Stimulated activated naive CD8-positive, alpha-beta T cell treated with anti-CD3 and anti-CD28 coated beads, Interleukin-15, Interleukin-2, amounts not matched to agents 100 U/mL and 50 U/mL, for 24 hours (primary cell): Measurements from ENCODE around the gene KCND1.

ENCODE experiments used
- ATAC-seq: fragments of 150-1000 bp; cut with Tn5 transposase; one replicate; pipeline ENCODE4 v1.10.0; 2021
- DNase-seq: peaks from one replicate; pipeline ENCODE4 v3.0.0; 2021

The KCND1 gene

GRCh38 chrX:48974574-48974973 is 2.9 kb upstream of the KCND1 start:
- ATAC-seq (no peak), DNase-seq (no peak)

- ATAC-seq, result no peak
Measured at GRCh38 chrX:48974033-48974432, 2.4 kb upstream of the KCND1 start.

GRCh38 chrX:48972220-48973164 is 848 bp upstream of the KCND1 start:
- peak; percentile 16 for DNase-seq
- ATAC-seq, result peak; percentile 64

More at GRCh38 chrX:48974033-48974432, 2.4 kb upstream of the KCND1 start:
- no peak for DNase-seq

- DNase-seq (no peak), ATAC-seq (no peak)
Measured at GRCh38 chrX:48969471-48969870, 2.2 kb downstream of the KCND1 start.

GRCh38 chrX:48968377-48968776 is 3.3 kb downstream of the KCND1 start:
- DNase-seq (no peak), ATAC-seq (no peak)

GRCh38 chrX:48966796-48967579 is 4.7 kb downstream of the KCND1 start:
- ATAC-seq (no peak), DNase-seq (no peak)

- ATAC-seq (no peak), DNase-seq (no peak)
Measured at GRCh38 chrX:48965959-48966358, 5.7 kb downstream of the KCND1 start.

- DNase-seq, result no peak
- ATAC-seq, result no peak
Measured at GRCh38 chrX:48961585-48962091, 10.0 kb downstream of the KCND1 start.

GRCh38 chrX:48960291-48960690 is 11.4 kb downstream of the KCND1 start:
- ATAC-seq (no peak), DNase-seq (no peak)

- no peak for DNase-seq
- no peak for ATAC-seq
Measured at GRCh38 chrX:48958635-48959094, 13.0 kb downstream of the KCND1 start.

GRCh38 chrX:48957827-48958634 is 13.6 kb downstream of the KCND1 start:
- DNase-seq, result peak; percentile 89
- ATAC-seq, result peak; percentile 89

GRCh38 chrX:48957477-48957826 is 14.2 kb downstream of the KCND1 start, which contains the start of gene OTUD5:
Gene OTUD5 (minus strand): TSS chrX:48957607. CDS start chrX:48957570, 37 bp downstream.
- DNase-seq, result peak; percentile 79
- ATAC-seq, result peak; percentile 74

GRCh38 chrX:48956728-48957414 is 14.8 kb downstream of the KCND1 start:
- ATAC-seq, result no peak
- DNase-seq, result peak; percentile 62

- no peak for DNase-seq
Measured at GRCh38 chrX:48948589-48948988, 23.1 kb downstream of the KCND1 start.

GRCh38 chrX:48945517-48946348 is 25.9 kb downstream of the KCND1 start:
- no peak for ATAC-seq
- peak; percentile 50 for DNase-seq

More at GRCh38 chrX:48948589-48948988, 23.1 kb downstream of the KCND1 start:
- no peak for ATAC-seq

GRCh38 chrX:48942895-48943294 is 28.7 kb downstream of the KCND1 start:
- no peak for ATAC-seq

GRCh38 chrX:48940404-48940955 is 31.2 kb downstream of the KCND1 start:
- DNase-seq (no peak), ATAC-seq (no peak)

More at GRCh38 chrX:48942895-48943294, 28.7 kb downstream of the KCND1 start:
- no peak for DNase-seq

- ATAC-seq, result no peak
- no peak for DNase-seq
Measured at GRCh38 chrX:48939524-48940228, 32.0 kb downstream of the KCND1 start.
